Medulla oblongata (tissue), 1 donor: ENCODE measurements around the gene SNX24.
"Not testable (repeated sequence)": the region's sequence is repeated elsewhere in the genome, so short reads cannot be mapped to it uniquely, and the experiment has no call there.

Source experiments
- DNase-seq: peaks from one replicate; pipeline ENCODE4 v3.0.0-alpha.2; 2015; ENCODE audit errors: extremely low spot score

The SNX24 gene

GRCh38 chr5:122967085-122967484, 121.7 kb downstream of the SNX24 start:
- no peak for DNase-seq

DNA sequence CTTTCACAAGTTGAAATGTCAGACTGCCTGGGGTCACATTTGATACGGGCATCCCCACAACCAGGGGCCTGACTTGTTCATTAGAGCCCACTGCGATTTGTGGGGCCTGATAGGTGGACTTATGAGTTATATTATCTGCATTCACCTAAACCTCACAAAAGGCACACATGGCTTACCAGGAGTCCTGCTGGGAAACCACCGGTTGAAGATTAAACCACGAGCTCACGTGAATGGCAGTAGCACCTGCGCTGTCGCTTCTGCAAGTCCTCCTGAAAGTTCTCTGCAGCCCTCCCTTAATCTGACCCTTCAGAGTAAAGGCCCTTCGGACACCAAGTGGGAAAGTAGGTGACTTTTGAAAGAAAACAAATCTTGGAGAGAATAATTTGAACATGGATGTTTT, 122.2 kb downstream of the SNX24 start:
- no peak for DNase-seq

GRCh38 chr5:122968056-122968455, 122.6 kb downstream of the SNX24 start:
- not testable (repeated sequence) for DNase-seq

- DNase-seq: no peak
Observed at GRCh38 chr5:122971333-122971732, 125.9 kb downstream of the SNX24 start.

GRCh38 chr5:122972877-122973276, 127.5 kb downstream of the SNX24 start:
- no peak for DNase-seq

- not testable (repeated sequence) for DNase-seq
Observed at GRCh38 chr5:122973759-122974158, 128.3 kb downstream of the SNX24 start.

GRCh38 chr5:122974251-122974650, 128.8 kb downstream of the SNX24 start:
- not testable (repeated sequence) for DNase-seq

DNA sequence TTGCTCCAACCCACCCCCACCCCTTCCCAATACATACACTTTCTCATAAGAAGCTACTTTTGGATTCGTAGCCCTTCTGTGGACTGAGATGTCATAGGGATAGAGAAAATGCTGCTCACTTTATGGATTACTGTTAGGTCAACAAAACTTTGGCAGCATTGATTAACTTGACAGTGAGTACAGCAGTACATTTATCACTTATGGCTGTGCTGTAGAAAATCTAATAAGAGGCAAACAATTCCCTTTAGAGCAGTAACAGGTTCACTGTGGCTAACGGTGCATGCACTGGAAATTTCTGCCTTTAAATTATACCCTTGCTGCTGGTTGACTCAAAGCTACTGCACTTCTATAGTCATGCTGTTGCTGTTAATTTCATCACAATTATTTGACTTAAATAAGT, 131.9 kb downstream of the SNX24 start:
- DNase-seq: no peak

DNA sequence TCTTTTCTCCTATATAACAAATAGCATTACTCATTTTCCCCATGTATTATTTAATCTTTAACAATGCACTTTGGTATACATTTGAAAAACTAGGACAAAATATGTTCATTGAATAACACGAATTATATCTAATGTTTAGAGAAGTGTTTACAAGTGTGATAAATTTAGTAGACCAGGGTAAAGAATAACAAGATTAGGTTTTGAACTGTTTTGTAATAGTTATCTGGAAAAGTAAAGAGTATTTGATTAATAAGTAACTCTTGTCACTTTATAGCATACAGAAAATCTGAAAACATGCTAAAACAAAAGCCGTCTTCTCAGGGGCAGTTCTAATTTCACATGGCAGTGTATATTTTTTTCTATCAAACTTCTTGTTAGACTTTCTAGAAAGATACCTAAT, 132.7 kb downstream of the SNX24 start:
- DNase-seq: no peak

GRCh38 chr5:122978644-122979297, 133.4 kb downstream of the SNX24 start:
- no peak for DNase-seq

- no peak for DNase-seq
Observed at GRCh38 chr5:122981846-122982245, 136.4 kb downstream of the SNX24 start.

- no peak for DNase-seq
Observed at GRCh38 chr5:122982376-122982775, 137.0 kb downstream of the SNX24 start.

DNA sequence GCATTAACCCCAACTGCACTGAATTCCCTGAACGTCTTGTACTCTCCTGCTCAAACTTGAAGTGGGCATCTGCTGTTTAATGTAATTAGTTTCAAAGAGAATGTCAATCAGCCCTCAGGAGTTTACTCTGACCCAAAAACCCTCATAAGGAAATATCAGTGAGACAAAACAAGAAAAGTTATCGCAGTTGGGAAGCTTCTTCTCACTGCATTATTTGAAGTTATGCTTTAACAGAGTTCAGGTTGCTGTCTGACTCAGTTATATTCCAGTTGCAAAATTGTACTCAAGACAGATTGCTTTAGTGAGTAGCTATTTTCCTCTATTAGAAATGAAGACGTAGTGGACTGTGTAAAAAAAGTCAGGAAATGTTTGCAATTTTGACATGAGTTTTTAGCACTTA, 139.0 kb downstream of the SNX24 start:
- DNase-seq: no peak

- DNase-seq: no peak
Observed at GRCh38 chr5:122985006-122985700, 139.7 kb downstream of the SNX24 start.

DNA sequence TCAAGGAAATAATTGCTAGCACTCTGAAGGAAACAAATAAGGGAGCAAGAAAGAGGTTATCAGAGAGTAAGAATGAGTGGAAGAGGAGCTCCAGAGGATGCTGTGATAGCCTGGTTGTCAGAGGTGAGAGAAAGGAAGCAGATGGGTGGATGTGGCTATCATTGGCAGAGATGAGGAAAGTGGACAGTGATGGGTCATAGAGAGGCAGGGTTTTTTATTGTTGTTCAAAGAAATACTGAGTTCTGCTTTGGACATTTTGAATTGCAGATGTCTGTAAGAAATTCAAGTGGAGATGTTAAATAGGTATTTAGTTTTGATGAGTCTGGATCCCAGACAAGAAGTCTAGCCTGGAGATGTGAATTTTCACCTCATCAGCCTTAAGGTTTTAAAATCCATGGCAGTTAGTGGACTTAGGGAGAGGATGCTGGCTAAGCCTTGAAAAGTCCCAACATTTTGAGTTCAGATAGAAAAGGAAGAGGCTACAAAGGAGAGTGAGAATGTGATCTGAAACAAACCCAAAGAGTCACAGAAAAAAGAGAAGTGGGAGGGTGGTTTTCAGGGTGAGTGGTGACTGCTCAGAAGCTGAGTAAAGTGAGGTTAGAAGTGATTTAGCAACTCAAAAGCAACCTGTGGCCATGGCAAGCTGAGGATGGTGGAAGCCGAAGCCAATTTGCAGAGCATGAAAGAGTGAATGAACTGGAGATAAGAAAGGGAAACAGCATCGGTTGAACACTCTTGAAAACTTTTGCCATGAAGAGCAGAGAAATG, 140.7 kb downstream of the SNX24 start:
- no peak for DNase-seq

DNA sequence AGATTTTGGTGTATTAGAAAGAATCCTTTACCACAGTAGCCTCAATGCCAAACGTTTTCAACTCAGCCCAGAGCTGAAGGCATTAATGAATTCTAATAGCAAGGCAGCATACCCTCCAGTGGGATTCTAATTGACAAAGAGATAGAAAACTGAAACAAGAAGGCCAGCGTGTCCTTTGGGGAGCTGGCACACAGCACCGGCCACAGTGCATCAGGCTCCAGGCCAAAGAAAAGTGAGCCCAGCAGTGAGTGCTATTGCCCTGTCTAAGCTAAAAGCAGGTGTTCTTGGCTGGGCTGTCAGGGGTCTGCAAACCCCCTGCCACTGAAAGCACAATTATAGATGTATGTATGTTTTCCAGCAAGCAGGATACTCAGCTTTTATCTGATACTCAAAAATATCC, 150.7 kb downstream of the SNX24 start:
- peak; percentile 25 for DNase-seq

DNA sequence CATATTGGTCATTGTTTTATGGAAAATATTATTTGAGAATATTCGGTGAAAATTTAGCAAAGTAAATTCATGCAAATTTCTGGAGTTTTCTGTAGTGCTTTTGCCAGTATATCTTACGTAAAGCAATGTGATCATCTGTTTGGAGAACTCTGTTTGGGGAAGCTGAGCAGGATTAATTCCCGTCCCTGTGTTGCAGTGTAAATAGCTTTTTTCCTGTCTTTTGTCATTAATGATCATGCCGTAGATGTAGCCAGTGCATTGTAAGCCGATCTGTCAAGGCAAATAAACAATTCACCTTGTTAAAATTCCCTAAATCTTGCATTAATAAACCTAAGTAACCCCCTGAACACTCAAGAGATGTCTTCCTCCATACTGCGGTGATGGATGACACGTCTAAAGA, 151.9 kb downstream of the SNX24 start:
- DNase-seq: no peak

DNA sequence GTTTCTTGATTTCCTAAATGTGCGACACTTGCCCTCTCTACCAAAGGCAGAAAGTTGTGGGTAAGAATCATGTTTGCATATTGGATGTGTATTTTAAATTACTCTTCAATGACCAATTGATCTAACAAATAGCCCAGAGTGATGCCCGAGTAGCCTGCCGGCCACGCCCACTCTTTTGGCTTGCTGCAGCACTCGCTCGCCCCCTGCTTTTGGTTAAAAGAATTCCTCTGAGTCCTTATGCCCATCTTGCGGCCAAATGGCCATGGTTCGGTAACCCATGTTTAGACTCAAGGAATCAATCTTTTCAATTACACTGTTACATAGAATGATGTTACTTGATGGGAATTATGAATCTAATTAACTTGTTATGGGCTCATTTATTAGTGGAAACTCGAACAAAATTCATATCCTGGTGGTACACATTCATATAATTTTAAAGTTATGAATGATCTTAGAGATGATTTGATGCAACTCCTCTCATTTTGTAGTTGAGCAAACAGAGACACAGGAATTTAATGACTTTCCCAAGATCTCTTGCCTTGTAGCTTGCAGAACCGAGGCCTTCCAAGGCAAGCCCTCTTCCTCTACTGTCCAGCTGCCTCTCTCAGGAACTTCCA, 154.6 kb downstream of the SNX24 start:
- DNase-seq: peak; percentile 27

DNA sequence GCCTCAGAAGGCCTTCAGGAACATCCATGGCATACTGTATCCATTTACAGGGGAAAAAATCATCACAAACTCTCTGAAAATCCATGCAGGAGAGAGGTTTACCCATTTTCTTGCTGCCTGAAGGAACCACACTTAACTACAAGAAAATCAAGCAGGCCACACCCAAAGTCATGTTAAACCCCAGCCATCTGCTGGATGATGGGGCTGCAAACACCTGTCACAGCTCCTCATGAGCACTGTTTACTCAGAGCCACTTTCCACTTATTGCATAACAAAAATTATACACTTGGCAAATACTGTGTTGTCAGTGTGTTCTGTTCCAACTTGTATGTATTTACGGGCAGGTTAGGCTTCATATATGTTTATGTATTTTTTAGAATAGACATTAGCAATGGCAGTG, 155.3 kb downstream of the SNX24 start:
- DNase-seq: no peak

- DNase-seq: no peak
Observed at GRCh38 chr5:123001808-123002207, 156.4 kb downstream of the SNX24 start.

GRCh38 chr5:123007182-123007581, 161.8 kb downstream of the SNX24 start:
- DNase-seq: no peak

DNA sequence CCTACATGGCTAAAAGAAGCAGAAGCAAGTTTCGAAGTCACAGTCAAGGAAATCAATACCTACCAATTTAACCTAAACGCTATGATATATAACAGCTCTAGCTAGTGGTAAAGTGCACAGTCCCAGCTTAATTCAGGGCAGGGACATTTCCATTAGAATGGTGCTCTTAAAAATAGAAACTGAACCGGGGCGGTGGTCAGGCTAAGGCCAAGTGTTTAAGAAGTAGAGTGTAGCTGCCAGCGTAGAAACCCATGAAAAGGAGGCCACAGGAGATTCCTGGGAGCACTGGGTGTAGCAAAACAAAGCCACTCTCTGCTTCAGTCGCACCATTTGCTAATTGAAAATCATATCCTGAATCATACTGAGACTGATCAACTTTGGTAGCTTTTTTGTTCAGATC, 162.3 kb downstream of the SNX24 start:
- DNase-seq: no peak
